Prostate gland (tissue), 2 donors: ENCODE results near the gene GIT2.

Experiments used
- CTCF ChIP-seq, 4 experiments: fragments of 200-600 bp in 2 of 4; fragments of 450-650 bp in 2 of 4; sonication (generic) in 2 of 4; IDR thresholded peaks; 1 replicate in 3 of 4; 2 replicates in 1 of 4; pipeline ENCODE4 v1.5.1; 2016 to 2019; ENCODE audit warnings: antibody characterized with exemption in 4 of 4, mild to moderate bottlenecking in 2 of 4, moderate library complexity in 2 of 4
- POLR2AphosphoS5 ChIP-seq: sonication (generic); formaldehyde crosslinking; IDR thresholded peaks from one replicate; pipeline ENCODE4 v1.6.1; 2017; ENCODE audit warnings: antibody characterized with exemption

- TF ChIP-seq CTCF (IDR thresholded peaks at IDR 0.05) (no peak), POLR2AphosphoS5 (no peak)
Measured at GRCh38 chr12:110035534-110036104, 39.5 kb upstream of the GIT2 start.
